Caki2 (cell line): ENCODE results near the gene GLB1L3. TPM values are rescaled to one million over a fixed set of nuclear protein-coding genes. Genes with fewer than 3 reads are reported as not detected.
"Not testable (repeated sequence)": the region's sequence is repeated elsewhere in the genome, so short reads cannot be mapped to it uniquely, and the experiment has no call there.

ENCODE experiments used
- DNase-seq: peaks from one replicate; pipeline ENCODE4 v3.0.0-alpha.2; 2015; ENCODE audit warnings: low read depth
- in situ Hi-C: cut with HindIII; loops from 2 replicates; pipeline ENCODE4 v1.10.0; 2016; ENCODE audit warnings: low sequenced_read_pairs, low pct_unique_long_range_greater_than_20kb, mixed read lengths
- total RNA-seq: library from RNA; depleted of rRNA; stranded (reverse); fragments of >200 nt; shearing (Covaris generic); gene quantifications from 2 replicates; pipeline ENCODE4 v1.2.3, GENCODE V29; 2014; ENCODE audit warnings: low replicate concordance

The GLB1L3 gene
- total RNA-seq, 1 experiment from 2014 or later = not detected

DNA sequence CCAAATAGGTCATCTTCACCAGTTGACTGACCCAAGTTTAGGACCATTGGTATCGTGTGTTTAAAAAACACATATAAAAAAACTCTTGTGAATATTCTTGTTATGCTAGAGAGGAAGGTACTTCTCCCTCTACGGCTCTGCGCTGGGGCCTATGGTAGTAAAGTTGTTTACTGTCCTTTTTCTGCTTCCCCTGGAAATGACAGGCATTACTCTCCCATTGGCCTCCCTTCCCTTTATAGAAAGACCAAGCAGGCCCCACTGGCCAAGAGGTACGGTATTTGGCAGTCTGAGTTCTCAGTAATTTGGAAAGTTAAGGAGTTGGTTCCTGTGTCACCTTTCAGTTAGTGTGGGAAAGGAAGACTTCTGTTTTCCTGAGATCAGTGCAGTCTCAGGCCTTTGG is 29.5 kb upstream of the GLB1L3 start:
- DNase-seq = no peak
- in situ Hi-C loops = no loop called here

- no peak for DNase-seq
- in situ Hi-C loops = no loop called here
Observed at GRCh38 chr11:134248910-134249480, 27.2 kb upstream of the GLB1L3 start.

GRCh38 chr11:134250246-134250645 is 25.9 kb upstream of the GLB1L3 start:
- DNase-seq = no peak
- in situ Hi-C loops = no loop called here

GRCh38 chr11:134250675-134251074 is 25.5 kb upstream of the GLB1L3 start:
- in situ Hi-C loops = no loop called here
- DNase-seq = no peak

DNA sequence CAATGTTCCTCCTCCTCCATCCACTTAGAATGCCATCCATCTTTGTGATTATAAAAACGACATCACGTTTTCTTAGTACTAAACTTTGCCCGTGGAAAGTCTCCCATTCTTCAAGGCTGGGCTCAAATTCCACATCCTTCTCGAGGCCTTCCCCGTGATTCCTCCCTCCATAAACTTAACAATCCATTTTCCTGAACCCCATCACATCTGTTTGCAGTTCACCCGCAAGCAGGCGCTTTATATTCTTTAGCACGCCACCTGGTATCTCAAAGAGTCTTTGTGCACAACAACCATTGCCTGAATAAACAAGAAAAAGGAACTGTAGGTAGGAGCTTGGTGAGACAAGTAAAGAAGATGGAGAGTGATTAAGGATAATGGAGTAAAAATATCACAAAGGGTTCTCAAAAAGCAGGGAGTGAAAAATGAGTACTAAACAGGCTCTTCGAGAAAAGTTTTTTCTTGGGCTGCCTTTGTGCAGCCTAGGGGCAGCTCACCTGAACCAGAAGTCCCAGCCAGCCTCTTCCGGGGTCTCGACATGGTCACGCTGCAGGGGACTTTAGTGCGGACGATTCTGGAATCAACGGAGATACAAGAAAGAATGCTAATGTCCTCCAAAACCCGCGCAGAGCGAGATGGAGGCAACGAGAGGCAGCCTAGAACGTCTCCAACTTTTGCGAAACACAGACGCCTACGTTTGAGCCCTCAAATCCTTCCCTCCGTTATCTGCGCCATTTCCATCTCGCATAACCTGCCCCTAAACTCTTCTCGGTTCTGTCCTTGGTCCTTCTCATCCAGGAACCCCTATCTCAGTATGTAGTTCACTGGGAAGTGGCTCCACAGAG is 23.6 kb upstream of the GLB1L3 start:
- DNase-seq = no peak
- in situ Hi-C loops = no loop called here

DNA sequence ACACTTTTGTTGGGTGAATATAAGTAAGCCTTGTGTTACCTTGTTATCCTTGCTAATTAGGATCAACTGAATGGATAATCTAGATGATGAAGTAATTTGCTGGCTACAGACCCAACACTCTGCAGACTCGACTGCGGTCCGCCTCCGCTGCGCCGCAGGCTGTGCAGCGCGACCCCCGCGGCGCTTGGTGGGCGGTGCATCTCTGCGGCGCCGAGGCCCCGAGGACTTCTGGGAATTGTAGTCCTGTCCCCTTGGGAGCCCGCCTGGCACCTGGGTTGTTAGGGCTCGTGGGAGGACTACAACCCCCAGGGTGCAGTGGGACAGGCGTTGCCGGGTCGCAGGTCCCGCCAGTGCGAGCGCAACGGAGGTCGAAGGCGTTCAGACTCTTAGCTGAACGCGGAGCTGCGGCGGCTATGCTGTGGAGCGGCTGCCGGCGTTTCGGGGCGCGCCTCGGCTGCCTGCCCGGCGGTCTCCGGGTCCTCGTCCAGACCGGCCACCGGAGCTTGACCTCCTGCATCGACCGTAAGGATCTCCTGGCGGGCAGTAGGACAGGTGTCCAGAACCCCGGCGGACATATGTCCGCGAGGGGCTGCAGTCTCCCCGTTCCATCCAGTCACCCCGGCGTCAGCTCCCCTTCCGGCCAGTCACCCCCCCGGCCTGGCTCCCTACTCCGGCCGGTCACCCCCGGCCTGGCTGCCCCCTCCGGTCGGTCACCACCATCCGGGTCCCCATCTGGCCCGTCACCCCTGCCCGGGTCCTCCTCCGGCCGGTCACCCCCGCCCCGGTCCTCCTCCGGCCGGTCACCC is 22.8 kb upstream of the GLB1L3 start, which contains the start of the genes ACAD8 and THYN1:
Gene ACAD8 (plus strand): TSS at position 381 of the 806 bp plus-strand sequence. CDS start 33 bp downstream, at position 414.
Gene THYN1 (minus strand): TSS at position 165 of the 806 bp plus-strand sequence. CDS start 470 bp downstream, outside the sequence.
- peak; percentile 68 for DNase-seq
- in situ Hi-C loops = no loop called here

- in situ Hi-C loops = no loop called here
- no peak for DNase-seq
Observed at GRCh38 chr11:134254433-134255183, 21.6 kb upstream of the GLB1L3 start.

DNA sequence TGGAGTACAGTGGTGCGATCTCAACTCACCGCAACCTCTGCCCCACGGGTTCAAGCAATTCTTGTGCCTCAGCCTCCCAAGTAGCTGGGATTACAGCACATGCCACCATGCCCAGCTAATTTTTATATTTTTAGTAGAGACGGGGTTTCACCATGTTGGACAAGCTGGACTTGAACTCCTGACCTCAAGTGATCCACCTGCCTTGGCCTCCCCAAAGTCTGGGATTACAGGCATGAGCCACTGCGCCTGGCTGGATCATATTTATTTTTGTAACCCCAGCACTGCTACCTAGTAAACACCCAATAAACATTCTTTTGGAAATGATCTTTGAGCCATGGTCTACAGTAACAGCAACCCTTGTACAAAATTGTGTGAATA is 21.0 kb upstream of the GLB1L3 start:
- DNase-seq, in situ Hi-C loops: not testable (repeated sequence)

DNA sequence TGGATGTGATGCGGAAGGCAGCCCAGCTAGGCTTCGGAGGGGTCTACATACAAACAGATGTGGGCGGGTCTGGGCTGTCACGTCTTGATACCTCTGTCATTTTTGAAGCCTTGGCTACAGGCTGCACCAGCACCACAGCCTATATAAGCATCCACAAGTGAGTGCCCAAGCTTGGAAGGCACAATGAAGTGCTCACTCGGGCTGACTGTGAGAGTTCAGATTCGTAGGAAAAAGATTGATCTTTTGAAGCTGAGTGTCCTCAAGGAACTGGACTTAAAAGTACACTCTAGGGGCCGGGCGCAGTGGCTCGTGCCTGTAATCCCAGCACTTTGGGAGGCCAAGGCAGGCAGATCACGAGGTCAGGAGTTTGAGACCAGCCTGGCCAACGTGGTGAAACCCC is 19.1 kb upstream of the GLB1L3 start:
- DNase-seq = no peak
- in situ Hi-C loops = no loop called here

DNA sequence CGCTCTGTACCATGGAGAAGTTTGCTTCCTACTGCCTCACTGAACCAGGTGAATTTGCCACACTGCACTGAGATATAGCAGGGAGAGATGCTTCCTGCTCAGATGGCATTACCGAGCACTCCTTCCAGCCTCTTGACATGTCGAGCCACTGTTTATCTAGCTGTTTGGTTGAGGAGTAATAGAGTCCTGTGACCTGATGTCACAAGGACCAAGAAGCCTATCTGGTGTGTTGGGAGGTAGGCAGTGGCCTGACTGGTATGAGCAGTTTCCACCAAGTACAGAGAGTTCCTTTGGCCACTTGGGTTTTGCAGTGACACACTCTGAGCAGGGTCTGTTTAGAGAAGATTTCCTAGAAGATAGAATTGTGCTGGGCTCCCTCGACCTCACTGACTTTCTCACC is 17.6 kb upstream of the GLB1L3 start:
- no peak for DNase-seq
- in situ Hi-C loops = no loop called here

DNA sequence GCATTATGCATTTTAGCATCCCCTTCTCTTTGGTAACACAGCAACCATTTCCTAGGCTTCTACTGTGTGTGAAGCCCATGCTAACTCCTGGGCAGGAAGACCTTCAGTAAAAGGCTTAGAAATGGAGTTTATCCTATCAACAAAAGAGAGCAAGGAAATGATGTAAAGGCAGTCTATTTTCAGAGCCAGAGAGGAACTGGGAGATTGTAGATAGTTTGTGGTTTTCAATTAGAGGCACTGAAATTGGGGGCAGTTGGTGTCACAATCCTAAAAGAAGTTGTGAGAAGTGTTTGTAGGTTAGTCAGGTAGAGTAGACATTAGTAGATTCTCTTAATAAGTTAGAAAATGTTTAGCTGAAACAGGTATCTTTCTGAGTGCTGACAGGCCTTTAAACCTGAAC is 15.7 kb upstream of the GLB1L3 start:
- in situ Hi-C loops = no loop called here
- no peak for DNase-seq

GRCh38 chr11:134260983-134261382 is 15.2 kb upstream of the GLB1L3 start:
- no peak for DNase-seq
- in situ Hi-C loops = no loop called here

DNA sequence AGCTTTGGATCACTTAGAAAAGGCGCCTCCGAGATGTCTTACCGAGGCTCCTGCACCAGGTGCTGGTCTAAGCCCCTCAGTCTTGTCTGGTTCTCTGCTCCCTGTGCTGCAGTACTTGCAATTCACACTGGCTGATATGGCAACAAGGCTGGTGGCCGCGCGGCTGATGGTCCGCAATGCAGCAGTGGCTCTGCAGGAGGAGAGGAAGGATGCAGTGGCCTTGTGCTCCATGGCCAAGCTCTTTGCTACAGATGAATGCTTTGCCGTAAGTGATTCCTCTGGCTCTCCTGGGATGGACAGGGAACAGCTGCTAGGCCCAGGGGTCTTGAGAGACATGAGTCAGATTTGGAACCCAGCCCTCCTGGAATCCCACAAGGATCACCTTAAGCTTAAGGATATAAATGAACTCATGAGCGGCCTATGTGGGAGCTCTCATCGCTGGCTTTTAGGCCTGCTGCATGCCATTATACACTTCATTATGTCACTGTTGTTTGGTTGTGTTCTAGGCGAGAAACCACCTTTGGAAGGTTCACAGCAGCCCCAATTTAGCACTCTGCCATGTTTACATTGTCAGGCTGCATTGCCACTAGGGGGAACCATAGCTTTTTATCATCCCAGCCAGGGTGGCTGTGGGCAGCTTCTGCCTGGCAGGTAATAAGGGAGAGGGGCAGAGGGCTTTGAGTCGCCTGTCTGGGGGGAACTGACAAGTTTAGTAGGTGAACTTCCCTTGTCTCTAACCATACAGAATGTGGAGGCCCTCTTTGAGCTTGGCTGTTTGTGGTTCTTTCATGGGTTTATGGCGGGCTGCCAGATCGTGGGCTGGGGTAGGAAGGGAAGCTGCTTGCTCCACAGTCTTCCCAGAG is 14.3 kb upstream of the GLB1L3 start:
- no peak for DNase-seq
- in situ Hi-C loops = no loop called here

DNA sequence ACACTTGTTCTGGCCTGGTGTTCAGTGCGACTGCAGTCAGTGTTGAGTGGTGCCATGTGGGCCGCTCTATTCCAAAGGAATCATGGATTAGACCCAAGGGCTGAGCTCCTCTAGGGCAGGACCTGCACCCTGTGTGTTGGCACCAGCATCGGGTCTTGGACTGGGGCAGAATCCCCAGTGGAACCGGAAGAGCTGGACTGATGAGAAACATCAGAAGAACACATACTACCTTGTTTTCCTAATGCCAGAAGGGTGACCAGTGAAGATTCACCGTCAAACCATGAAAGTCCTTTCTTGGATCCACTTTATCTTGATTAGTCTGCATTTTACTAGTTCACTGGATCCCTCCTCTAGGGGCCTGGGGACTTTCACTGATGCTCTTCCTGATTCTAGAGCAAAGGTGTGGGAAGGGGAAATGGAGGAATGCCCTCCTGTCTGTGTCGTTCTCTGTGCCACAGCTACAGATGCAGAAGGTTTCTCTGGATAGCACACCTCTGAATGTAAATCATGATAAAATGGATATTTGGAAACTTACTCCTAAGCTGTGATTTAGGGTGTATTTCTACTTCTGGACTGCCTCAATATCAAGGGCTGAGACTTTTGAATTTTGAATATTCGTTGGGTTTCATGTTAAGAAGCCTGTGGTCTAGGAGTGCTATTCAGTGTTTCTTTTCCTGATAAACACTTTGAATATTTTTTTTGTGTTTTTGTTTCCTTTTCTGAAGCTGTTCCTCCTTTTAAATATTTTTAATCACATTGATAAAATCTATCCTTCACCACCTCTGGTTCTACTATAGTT is 11.0 kb upstream of the GLB1L3 start:
- DNase-seq = no peak
- in situ Hi-C loops = no loop called here

- in situ Hi-C loops = no loop called here
- DNase-seq = no peak
Observed at GRCh38 chr11:134266440-134266839, 9.7 kb upstream of the GLB1L3 start.

DNA sequence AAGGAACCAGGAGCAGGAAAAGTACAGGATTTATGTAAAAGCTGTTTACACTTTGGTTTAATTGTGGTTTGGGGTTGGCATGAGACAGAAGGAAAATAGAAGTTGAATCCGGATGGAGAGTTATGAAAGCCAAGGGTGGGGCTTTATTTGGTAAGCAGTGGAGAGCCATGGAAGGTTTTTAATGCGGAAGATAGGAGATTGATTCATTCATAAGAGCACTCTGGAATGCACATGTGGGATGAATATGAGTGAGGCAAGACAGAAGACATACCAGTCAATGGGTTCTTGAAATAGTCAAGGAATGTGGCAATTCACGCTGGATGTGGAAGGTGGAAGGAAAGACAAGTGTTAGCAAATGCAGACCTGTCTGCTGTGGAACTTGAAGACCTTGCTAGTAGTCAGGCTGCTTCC is 9.3 kb upstream of the GLB1L3 start:
- DNase-seq = no peak
- in situ Hi-C loops = no loop called here

- in situ Hi-C loops = no loop called here
- no peak for DNase-seq
Observed at GRCh38 chr11:134267461-134267860, 8.7 kb upstream of the GLB1L3 start.
